ENCODE measurements around the gene HSPB7. TPM values are rescaled to one million over a fixed set of nuclear protein-coding genes. Genes with fewer than 3 reads are reported as not detected.

HSPB7 gene
- total and polyA plus RNA-seq, 2 donors (not counting 1 experiment from before 2014, with no cell fraction given), result 4.5 to 10.1 TPM

DNA sequence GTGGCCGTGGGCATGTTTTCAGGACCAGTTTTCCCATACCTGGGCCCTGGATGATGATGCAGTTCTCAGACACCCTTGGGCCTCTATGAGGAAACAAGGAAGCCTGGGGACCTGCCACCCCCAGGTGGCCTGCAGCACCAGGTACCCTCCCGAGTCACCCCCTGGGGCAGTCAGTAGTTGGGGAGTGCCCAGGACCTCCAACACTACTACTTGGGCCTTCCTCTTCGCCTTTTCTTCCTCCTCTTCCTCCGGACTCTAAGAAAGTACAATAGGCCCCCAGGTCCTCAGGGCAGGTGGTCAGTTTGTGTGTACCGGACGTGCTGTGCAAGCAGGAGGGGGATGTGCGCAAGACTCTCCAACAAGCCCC lies 25.7 kb downstream of the HSPB7 start:
- Histone ChIP-seq H4K20me1 (ENCODE audit: control insufficient read depth, extremely low read depth, insufficient read depth, low read length) (no peaks in the 10 kb centered on the region), H3K9ac (ENCODE audit: insufficient read depth, low read length) (no peak overlapping the region), H3K27me3 (ENCODE audit: control insufficient read depth, insufficient read depth, low read length) (no peaks in the 10 kb centered on the region), H3K27ac (ENCODE audit: insufficient read depth, low read length) (no peak overlapping the region), H3K4me3 (replicated peaks in 1 of 4; ENCODE audit: control extremely low read depth in 1 of 4, insufficient read depth in 1 of 4, low read depth in 3 of 4, low read length in 4 of 4) (no peak overlapping the region), H3K4me2 (ENCODE audit: extremely low read depth, insufficient read depth, low read length) (no peak overlapping the region), H3K9me3 (ENCODE audit: control insufficient read depth, insufficient read depth, low read depth, low read length) (no peaks in the 10 kb centered on the region), H3K4me1 (ENCODE audit: control insufficient read depth, extremely low read depth, insufficient read depth, low read length) (no peaks in the 10 kb centered on the region), H3K79me2 (ENCODE audit: control insufficient read depth, insufficient read depth, low read length) (no peaks in the 10 kb centered on the region), H3K36me3 (ENCODE audit: control insufficient read depth, insufficient read depth, low read length) (no peaks in the 10 kb centered on the region), H2AFZ (ENCODE audit: low read length) (no peak overlapping the region)
- no peak for DNase-seq (ENCODE audit: low read depth in 2 of 2)
- TF ChIP-seq, protein P1, sequence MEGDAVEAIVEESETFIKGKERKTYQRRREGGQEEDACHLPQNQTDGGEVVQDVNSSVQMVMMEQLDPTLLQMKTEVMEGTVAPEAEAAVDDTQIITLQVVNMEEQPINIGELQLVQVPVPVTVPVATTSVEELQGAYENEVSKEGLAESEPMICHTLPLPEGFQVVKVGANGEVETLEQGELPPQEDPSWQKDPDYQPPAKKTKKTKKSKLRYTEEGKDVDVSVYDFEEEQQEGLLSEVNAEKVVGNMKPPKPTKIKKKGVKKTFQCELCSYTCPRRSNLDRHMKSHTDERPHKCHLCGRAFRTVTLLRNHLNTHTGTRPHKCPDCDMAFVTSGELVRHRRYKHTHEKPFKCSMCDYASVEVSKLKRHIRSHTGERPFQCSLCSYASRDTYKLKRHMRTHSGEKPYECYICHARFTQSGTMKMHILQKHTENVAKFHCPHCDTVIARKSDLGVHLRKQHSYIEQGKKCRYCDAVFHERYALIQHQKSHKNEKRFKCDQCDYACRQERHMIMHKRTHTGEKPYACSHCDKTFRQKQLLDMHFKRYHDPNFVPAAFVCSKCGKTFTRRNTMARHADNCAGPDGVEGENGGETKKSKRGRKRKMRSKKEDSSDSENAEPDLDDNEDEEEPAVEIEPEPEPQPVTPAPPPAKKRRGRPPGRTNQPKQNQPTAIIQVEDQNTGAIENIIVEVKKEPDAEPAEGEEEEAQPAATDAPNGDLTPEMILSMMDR (conservative IDR thresholded peaks at IDR 0.05 in 1 of 2, IDR thresholded peaks at IDR 0.05 in 1 of 2; ENCODE audit: low read depth in 1 of 2, low read length in 2 of 2), result no peak
- TF ChIP-seq EZH2 (IDR thresholded peaks at IDR 0.05; ENCODE audit: low read length, missing control alignments), result no peak

DNA sequence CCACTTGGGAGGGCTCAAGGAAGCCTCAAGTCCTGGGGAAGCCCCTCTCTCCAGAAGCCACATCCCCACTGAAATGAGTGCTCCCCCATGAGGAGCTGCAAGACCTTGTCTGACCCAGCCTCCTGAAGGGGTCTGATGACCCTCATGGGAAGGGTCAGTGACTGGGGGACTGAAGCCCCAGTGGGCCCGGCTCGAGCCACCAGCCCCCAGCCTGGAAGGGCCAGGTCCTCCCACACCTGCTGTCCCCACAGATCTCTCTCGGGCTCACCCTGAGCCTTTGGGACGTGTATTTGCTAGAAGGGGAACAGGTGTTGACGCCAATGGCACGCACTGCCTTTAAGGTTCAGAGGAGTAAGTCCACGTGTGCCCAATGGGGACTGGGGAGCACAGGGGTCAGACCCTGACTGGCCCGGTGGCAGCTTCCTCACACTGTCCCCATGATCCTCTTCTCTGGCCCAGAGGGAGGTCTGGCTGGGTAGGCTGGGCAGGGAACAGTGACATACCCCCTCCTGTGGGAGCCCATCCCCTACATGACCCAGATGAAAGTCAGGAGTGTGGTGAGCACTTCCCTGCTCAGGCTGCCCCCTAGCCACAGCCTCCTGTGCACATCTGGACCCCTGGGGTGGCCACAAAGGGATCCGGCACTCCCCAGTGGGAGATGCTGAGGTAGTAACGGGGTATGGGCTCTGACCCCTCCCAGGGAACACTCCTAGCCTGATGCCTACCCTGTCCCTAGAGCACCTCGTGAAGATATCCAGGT lies 26.2 kb downstream of the HSPB7 start:
- no peak overlapping the region for H3K9ac ChIP-seq (ENCODE audit: insufficient read depth, low read length)
- no peak overlapping the region for H3K4me3 ChIP-seq (replicated peaks in 1 of 4; ENCODE audit: control extremely low read depth in 1 of 4, insufficient read depth in 1 of 4, low read depth in 3 of 4, low read length in 4 of 4)
- H3K9me3 ChIP-seq (ENCODE audit: control insufficient read depth, insufficient read depth, low read depth, low read length), result no peaks in the 10 kb centered on the region
- H3K4me2 ChIP-seq (ENCODE audit: extremely low read depth, insufficient read depth, low read length), result no peak overlapping the region
- no peaks in the 10 kb centered on the region for H3K27me3 ChIP-seq (ENCODE audit: control insufficient read depth, insufficient read depth, low read length)
- H3K27ac ChIP-seq (ENCODE audit: insufficient read depth, low read length), result no peak overlapping the region
- no peak for TF ChIP-seq EZH2 (IDR thresholded peaks at IDR 0.05; ENCODE audit: low read length, missing control alignments)
- TF ChIP-seq, protein P1 (conservative IDR thresholded peaks at IDR 0.05 in 1 of 2, IDR thresholded peaks at IDR 0.05 in 1 of 2; ENCODE audit: low read depth in 1 of 2, low read length in 2 of 2), result no peak
- no peaks in the 10 kb centered on the region for H3K79me2 ChIP-seq (ENCODE audit: control insufficient read depth, insufficient read depth, low read length)
- H3K36me3 ChIP-seq (ENCODE audit: control insufficient read depth, insufficient read depth, low read length), result no peaks in the 10 kb centered on the region
- H4K20me1 ChIP-seq (ENCODE audit: control insufficient read depth, extremely low read depth, insufficient read depth, low read length), result no peaks in the 10 kb centered on the region
- no peak for DNase-seq (ENCODE audit: low read depth in 2 of 2)
- H2AFZ ChIP-seq (ENCODE audit: low read length), result no peak overlapping the region
- no peaks in the 10 kb centered on the region for H3K4me1 ChIP-seq (ENCODE audit: control insufficient read depth, extremely low read depth, insufficient read depth, low read length)

DNA sequence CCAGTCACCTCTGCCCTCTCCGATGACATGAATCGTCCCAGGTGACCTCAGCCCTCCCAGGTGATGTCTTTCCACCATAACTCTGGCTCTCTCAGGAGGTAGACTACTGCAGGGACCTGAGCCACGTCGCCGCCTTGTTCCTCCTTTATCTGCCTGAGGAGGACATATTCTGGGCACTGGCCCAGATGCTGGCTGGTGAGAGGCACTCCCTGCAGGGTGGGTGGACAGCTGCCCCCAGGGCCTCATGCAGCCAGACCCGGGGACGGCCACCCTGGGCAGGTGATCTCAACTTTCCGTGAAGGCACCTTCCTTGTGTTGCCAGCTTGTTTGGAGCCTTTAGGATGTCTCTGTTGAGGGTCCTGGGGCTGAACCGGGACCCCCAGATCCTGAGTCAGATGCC lies 28.1 kb downstream of the HSPB7 start:
- H2AFZ ChIP-seq (ENCODE audit: low read length), result no peak overlapping the region
- no peaks in the 10 kb centered on the region for H3K27me3 ChIP-seq (ENCODE audit: control insufficient read depth, insufficient read depth, low read length)
- H3K4me2 ChIP-seq (ENCODE audit: extremely low read depth, insufficient read depth, low read length), result no peak overlapping the region
- H3K79me2 ChIP-seq (ENCODE audit: control insufficient read depth, insufficient read depth, low read length), result no peaks in the 10 kb centered on the region
- no peak overlapping the region for H3K4me3 ChIP-seq (replicated peaks in 1 of 4; ENCODE audit: control extremely low read depth in 1 of 4, insufficient read depth in 1 of 4, low read depth in 3 of 4, low read length in 4 of 4)
- no peaks in the 10 kb centered on the region for H3K9me3 ChIP-seq (ENCODE audit: control insufficient read depth, insufficient read depth, low read depth, low read length)
- no peaks in the 10 kb centered on the region for H3K36me3 ChIP-seq (ENCODE audit: control insufficient read depth, insufficient read depth, low read length)
- no peak for DNase-seq (ENCODE audit: low read depth in 2 of 2)
- no peak overlapping the region for H3K27ac ChIP-seq (ENCODE audit: insufficient read depth, low read length)
- H3K4me1 ChIP-seq (ENCODE audit: control insufficient read depth, extremely low read depth, insufficient read depth, low read length), result no peaks in the 10 kb centered on the region
- H3K9ac ChIP-seq (ENCODE audit: insufficient read depth, low read length), result no peak overlapping the region
- H4K20me1 ChIP-seq (ENCODE audit: control insufficient read depth, extremely low read depth, insufficient read depth, low read length), result no peaks in the 10 kb centered on the region
- TF ChIP-seq EZH2 (IDR thresholded peaks at IDR 0.05; ENCODE audit: low read length, missing control alignments), result no peak
- TF ChIP-seq, protein P1 (conservative IDR thresholded peaks at IDR 0.05 in 1 of 2, IDR thresholded peaks at IDR 0.05 in 1 of 2; ENCODE audit: low read depth in 1 of 2, low read length in 2 of 2), result no peak

All from fibroblast of lung (primary cell).